Measurements from ENCODE around the gene ALDH1A1.
"Not testable (repeated sequence)": the region's sequence is repeated elsewhere in the genome, so short reads cannot be mapped to it uniquely, and the experiment has no call there.

Gene ALDH1A1

DNA sequence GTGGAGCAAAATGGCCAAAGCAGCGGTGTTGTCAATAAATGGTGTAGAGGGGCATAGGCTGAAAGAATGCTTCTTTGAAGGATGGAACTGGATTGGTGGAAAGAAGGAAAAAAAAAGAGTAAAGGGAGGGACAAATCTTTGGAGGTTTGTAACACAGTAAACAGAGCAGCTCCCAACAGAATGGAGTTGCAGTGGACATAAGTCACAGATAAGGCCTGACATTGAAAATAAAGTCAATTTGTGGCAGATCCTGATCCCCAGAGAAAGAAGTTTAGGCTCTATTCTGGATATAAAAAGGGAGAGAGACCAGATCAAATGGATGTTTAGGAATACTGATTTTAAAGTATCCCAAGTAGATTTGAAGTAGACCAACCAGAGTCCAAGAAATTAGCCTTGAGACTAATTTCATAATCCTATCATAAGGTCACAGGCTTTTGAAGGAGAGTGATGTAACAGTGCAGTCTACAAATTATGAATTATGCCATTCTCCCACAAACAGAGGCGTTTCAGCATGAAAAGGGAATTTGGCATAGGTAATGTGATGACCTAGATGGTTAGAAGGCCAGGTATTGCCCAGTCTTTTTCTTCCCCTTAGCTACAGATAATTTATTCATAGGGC, 8.9 kb downstream of the ALDH1A1 start:
- DNase-seq (ENCODE audit: low read depth): no peak

DNA sequence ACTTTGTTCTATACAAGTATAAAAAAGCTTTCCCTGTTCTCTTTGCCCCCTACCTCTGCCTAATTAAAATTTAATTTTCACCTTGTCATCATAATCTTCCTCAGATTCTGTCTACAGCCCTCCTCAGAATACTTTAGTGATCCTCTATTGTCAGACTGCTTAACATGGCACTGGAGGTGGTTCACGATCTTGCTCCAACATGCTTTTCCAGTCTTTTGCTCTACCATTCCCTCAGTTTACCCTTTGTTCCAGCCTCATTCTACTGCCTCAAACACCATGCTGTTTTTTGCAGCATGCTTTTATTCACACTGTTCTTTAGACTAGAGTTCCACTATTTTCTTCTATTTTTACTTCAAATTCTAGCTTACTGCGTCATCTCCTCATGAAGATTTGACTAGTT, 10.4 kb downstream of the ALDH1A1 start:
- DNase-seq (ENCODE audit: low read depth): no peak

DNA sequence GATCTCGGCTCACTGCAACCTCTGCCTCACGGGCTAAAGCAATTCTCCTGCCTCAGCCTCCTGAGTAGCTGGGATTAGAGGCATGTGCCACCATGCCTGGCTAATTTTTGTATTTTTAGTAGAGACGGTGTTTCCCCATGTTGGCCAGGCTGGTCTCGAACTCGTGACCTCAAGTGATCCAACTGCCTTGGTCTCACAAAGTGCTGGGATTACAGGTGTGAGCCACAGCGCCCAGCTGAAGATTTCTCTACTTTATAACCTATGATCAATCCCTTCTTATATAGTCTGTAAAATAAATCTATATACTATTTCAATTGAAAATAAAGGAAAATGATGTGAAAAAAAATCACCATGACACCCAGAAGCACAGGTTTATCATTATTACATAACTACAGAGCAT, 13.3 kb downstream of the ALDH1A1 start:
- DNase-seq (ENCODE audit: low read depth): not testable (repeated sequence)

DNA sequence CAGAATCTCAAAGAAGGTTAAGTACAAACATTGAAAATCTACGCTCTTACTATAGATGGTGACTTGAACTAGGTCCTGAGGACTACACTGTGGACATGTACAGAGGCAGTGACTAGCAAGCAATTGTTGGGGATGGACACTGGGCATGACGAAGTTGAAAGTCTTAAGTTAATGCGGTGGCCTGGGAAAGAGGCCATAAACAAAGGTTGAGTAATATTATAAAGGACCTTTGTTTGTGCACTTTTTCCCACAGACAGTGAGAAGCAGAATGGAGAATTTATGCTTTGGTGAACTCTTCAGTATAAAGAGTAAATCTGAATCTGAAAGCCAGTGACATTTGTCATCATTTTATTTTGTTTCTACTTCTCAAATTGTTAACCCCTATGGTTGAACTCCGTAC, 15.3 kb downstream of the ALDH1A1 start:
- no peak for DNase-seq (ENCODE audit: low read depth)

DNA sequence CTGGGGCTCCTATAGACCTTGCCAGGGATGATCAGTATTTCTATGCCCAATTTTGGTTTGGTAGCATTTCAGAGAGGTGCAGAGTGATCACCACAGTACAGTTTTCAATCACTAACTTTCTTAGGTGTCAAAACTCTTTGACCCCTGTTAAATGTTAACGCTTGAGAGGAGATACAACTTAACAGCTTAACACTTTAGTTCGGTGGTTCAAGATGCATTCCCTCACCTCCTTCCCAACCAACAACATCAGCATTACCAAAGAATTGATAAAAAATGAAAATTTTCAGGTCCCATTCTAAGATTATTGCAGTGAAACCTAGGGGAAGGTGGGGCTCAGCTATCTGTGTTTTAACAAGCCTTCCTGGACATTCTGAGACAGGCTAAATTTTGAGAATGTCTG, 16.2 kb downstream of the ALDH1A1 start:
- DNase-seq (ENCODE audit: low read depth): no peak

DNA sequence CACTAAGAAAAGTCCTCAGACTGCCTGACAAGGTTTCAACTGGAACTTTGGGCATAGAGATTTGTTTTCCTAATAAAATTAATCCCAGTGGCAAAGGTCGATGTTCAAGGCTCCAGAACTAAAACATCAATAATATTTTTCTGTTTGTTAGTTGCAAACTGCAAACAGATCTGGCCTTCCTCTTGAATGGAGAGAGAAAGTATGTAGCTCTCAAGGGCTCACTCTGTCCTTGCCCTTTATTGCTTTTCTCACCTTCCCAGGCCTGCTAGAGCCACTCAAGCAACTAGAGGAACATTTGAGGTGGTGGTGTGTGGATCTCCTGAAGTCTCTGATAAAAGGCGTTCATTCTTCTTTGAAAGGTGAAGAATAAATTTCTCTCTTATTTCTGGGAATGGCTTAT, 16.6 kb downstream of the ALDH1A1 start:
- no peak for DNase-seq (ENCODE audit: low read depth)

DNA sequence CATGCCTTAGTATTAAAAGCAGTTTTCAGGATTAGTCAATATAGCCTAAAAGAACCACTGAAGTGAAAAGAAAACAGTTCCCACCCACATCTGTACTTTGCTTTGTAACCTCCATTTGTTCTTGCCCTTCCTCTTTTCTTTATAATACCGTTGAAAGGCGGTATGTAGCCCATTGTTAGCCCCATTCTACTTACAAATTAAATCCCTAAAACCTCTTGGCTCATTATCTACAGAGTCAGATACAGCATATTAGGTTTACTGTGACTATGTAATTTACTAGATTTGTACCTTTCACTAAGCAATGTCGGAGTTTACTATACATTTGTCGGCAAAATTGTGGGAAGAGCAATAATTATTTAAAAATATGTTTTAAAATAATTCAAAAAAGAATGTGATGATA, 17.3 kb downstream of the ALDH1A1 start:
- DNase-seq (ENCODE audit: low read depth): no peak

DNA sequence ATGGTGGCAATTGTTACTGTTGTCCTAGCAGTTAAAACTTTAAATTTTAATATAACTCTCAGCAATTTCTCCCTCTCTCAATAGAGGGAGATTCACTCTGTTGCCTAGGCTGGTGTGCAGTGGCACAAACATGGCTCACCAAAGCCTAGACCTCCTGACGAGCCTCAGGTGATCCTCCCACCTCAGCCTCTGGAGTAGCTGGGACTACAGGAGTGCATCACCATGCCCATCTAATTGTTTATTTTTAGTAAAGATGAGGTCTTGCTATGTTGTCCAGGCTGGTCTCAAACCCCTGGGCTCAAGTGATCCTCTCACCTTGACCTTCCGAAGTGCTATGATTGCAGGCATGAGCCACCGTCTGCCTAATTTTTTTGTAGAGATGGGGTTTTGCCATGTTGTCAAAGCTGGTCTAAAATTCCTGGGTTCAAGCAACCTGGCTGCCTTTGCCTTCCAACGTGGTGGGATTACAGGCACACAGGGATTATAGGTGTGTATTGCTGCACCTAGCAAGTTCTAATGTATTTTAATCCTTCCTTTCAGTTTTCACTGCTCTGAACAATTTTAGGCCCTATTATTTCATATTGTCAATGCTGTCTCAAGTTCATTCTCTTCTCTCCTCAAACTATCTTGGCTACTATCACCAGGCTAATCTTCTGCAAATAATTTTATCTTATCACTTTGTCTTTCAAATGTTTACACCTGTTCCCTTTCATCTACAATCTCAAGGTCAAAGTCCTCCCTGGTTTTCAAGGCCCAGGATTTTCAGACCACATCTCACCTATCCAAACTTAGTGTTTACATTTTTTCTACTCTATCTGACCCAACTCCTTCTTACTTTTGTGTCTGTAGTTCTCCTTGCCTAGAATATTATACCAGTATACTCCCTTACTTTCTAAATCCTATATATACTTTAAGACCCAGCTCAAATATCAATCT, 18.9 kb downstream of the ALDH1A1 start:
- DNase-seq (ENCODE audit: low read depth): no peak

DNA sequence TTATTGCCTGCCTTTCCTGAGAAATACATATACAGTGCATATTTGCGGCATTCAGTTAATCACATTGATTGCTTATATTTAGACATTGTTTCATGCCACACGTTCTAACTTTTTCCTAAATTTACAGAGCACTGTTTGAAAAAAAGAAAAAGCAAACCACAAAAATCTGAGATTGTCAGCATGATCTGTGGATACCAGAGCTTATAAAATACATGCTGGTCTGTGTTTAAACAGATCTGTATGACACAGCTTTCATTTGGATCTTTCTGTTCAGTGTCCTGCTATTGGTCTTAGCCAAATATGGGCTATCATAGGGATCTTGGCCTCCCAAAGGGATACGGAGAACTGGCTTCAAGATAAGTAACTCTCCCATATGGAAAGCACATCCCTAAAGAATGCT, 20.2 kb downstream of the ALDH1A1 start:
- no peak for DNase-seq (ENCODE audit: low read depth)

DNA sequence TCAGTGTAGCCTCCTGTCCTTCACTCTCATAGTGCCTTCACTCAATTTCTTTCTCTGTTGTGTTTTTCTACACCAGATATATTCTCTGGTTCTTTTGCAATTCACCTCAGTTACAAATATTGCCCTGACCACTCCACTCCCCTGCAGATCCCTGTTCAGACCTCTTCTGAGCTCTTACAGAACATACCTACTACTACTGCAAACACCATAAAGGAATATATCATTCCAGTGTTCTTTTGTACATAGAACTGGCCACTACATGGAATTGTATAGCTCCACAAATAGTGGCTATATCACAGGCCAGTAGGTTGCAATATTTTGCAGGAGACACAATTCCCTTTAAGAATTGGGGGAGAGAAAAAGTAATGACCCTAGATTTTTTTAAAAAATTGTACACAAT, 21.0 kb downstream of the ALDH1A1 start:
- no peak for DNase-seq (ENCODE audit: low read depth)

DNA sequence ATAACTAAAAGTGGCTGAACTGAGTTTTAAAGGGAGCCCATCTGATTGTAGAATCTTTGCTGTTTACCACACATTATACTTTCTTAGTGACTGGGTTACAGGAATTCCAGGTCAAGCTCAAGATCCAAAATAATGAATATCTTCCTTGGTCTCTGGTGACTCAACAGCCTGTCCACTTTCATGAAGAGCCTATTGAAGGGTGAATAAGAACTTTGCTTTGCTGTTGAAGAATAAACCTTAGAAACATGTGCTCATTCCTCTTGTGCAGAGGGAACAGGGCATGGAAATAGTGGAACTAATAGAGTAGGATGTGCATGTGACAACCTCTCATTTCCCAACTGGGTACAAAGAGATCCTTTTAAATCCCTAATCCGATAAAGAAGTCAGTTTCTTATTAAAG, 21.4 kb downstream of the ALDH1A1 start:
- no peak for DNase-seq (ENCODE audit: low read depth)

DNA sequence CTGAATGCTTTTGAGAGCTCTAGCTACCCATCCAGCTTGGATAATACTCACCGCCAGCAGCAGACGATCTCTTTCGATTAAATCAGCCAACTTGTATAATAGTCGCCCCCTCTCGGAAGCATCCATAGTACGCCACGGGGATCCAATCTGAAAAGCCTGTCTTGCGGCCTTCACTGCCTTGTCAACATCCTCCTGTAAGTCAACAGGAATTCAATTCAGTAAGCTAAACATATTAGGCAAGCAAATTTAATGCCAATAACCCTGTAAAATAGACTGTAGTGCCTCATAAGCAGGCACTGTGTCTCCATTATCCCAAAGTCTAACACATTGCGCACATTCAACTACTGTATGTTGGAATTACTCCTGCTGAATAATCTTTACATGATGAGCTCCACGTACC, 22.0 kb downstream of the ALDH1A1 start:
- no peak for DNase-seq (ENCODE audit: low read depth)

DNA sequence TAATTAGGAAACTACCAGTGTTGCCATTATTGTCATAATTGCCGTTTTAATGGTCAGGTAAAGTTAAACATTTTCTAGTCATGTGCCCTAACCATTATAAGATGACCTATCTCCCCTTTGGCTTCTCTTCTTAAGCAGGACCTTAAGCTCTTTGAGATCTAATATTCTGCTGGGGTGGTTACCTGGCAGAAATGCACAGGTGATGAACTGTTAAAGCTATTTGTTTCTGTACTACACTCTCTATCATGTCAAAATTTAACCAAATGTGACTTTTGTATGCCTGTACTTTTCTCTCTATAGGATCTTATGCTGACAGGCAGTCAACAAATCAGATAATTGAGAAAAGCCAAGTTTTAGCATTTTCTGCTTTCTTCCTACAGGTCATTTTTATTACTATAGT, 23.3 kb downstream of the ALDH1A1 start:
- DNase-seq (ENCODE audit: low read depth): no peak

DNA sequence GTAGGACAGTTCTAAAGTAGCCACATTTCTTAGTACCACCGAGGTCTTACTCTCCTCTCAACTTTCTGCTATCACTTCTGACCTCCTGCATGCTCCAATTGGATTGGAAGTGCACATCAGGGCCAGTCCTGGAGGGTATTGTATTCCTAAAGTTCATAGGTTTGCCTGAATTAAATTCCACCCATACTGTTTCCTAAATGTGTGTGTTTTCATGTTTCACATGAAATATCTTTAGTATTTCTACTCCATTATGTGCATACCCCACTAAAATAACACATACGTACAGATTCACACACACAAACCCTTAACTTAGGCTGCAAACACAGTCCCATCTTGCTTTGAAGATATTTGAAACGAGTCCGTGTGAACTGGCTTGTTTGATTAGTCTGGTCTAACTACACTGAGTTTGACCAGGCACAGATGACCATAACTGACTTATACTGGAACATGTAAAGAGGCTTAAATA, 24.8 kb downstream of the ALDH1A1 start:
- no peak for DNase-seq (ENCODE audit: low read depth)

DNA sequence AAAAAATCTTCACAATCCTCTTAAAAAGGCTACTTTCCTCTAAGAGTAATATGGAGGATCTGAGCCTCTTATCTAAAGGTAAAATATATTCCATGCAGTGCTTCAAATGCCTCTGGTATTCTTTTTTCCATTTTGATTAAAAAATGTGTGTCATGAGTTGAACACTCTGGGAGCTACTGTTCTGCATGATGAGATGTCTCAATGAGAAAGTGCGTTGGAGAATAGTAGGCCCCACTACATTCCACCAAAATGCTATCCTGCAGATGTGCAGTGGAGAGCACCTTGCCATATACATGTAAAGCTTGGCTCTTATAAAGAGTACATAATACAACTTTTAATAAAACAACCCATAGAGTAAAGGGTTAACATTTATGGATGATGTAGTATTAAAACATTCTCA, 26.3 kb downstream of the ALDH1A1 start:
- DNase-seq (ENCODE audit: low read depth): no peak

DNA sequence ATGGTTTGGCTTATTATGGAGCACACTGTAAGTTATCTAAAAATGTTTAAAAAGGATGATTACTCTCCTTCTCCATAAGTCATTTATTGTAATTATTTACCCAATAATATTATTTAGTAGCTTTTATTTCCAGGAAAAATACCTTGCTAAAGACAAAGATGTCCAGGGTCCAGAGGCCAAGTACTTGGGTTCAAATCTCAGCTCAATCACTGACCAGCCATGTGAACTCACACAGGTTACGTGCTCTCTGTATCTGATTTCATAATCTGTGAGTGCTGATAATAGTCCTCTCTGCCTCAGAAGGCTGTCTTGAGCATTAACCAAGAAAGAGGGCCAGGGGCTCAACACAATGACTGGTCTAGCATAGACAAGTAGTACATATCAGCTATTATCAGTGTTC, 27.0 kb downstream of the ALDH1A1 start:
- DNase-seq (ENCODE audit: low read depth): no peak

DNA sequence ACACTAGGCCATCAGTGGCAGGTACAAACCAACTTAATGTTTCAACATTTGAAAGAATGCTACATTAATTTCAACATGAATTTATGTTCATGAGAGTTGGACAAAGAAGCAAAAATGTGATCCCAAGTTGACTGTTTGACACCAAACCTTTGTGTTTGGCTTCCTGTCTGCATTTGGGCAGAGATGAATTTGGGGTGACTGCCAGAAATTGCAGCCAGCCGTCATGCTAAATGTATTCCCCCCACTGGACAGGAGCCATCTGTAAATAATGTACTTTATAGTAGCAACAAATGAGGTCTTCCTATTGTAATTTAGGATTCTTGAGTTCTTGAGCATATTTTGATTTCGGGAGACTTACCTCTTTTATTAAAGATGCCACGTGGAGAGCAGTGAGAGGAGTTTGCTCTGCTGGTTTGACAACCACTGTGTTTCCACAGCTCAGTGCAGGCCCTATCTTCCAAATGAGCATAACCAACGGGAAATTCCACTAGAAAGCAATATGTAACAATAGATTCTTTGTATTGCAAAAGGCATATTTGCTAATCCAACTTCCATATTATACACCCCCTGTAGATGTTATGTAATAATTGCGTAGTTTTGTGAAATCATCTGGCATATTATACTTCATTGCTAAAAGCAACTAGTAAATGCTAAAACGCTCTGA, 27.6 kb downstream of the ALDH1A1 start:
- peak; percentile 56 for DNase-seq (ENCODE audit: low read depth)

DNA sequence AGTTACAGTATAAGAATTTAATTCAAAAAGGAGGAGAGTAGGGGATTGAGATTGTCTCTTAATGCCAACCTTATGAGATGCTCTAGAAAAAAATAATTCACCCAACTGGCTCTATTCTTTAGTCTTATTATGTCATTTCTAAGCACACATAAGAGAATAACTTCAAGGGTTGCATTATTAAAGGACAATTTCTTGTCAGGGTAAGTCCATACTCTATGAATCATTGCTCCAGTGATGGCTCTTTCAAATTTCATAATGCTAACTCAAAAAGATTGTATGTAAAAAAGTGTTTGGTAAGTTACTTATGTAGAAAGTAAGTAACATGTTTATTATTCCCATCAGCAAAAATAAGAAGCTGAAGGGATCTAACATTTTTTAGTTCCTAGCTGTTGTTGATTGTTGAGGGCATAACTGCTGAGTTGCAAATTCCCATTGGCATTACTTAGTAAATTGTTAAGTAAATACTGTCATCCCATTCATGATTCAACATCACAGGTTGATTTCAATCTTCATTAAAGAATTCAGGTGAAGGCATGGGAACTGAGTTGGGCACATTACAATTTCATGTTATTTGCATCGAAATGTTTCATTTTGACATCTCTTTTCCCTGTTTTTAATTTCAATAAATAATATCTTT, 28.6 kb downstream of the ALDH1A1 start:
- no peak for DNase-seq (ENCODE audit: low read depth)

DNA sequence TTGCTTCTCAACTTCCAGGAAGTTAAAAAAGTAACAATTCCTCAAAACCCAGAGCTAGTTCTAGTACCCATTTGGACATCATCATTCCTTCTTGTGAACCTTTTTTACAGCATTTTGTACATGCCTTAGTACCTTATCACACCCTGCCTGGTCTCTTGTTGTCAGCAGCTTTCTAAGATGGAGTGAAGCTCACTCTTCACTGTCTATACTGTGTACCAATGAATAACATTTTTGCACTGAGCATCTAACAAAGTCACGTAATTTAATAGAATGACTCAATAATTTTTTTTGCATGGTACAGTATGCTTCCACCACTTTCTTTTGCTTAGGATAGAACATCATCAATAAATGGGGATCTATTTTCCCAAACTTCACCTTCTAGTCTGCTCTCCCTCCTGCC, 29.8 kb downstream of the ALDH1A1 start:
- DNase-seq (ENCODE audit: low read depth): no peak

DNA sequence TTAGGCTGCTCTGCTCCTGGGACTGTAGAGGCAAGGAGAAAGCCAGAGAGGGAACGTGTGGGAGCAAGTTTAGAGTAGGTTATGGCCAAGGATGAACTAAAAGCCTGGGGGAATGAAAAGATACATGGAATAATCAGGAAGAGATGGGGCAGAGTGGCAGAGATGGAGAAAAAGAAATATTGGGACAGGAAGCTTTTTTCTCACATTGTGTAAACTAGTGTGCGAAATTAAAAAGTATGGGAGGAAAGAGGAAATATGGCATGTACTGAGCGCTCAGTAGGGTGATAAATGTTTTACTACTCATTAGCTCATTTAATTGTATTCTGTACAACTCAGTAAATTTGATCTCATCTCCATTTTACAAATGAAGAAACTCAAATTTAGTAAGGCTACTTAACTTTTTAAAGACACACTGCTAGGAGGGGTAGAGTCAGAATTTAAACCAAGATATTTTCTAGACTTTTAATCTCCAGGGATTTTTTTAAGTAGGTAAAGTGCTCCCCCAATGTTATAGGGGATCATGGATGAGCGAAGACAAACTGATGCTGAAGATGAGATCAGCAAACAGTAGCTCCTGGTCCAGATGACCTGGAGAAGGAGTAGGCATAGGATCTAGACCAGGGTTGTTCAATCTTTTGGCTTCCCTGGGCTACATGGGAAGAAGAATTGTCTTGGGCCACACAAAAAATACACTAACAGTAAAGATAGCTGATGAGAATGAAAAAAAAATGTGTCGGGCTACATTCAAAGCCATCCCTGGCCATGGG, 30.8 kb downstream of the ALDH1A1 start:
- DNase-seq (ENCODE audit: low read depth): no peak

DNA sequence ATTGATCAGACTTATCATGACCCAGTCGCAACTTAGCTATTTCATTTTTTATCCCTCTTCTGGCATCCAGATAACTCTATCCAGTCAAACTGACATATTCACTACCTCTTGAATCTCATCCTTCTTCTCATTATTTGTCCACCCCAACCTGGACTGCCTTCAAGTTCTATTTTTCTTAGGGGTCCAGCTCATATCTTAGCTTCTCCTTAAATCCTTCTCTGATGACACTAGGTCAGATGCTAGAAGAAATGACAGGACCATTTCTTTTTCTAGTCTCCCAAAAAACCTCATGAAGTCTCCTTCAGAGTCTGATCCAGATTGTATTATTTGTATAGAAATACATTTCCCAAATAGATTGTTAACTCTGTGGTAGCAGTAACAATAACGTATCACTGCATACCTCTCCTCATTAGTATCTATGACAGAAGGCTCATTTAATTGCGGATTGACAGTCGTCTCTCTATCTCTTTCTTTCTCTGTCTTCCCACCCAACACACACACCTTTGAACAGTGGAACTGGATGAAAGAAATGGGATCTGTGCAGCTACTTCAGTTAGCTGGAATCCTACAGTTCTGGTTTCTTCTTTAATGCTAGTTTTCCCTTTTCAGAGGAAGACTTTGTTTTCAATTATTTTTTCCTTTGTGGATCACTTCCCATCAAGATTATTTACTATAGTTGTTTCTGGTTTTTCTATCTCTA, 33.5 kb downstream of the ALDH1A1 start:
- no peak for DNase-seq (ENCODE audit: low read depth)
